Caco-2 (cell line): ENCODE results near the gene SEMA4D. TPM values are rescaled to one million over a fixed set of nuclear protein-coding genes. Genes with fewer than 3 reads are reported as not detected.

Experiments
- BruUV-seq: library from RNA; stranded (reverse); fragments of 400-500 nt; replicated peaks from 2 replicates; lab custom pipeline; 2021; lab: Mats Ljungman, UMichigan
- CTCF ChIA-PET: fragments of 300-600 bp; sonication (Branson Sonifier 250); formaldehyde crosslinking; loops from one replicate; lab custom pipeline; 2022; ENCODE audit warnings: antibody characterized with exemption; lab: Charles Lee
- POLR2A ChIA-PET: fragments of 300-600 bp; sonication (Branson Sonifier 250); formaldehyde crosslinking; loops from one replicate; lab custom pipeline; 2022; ENCODE audit warnings: antibody characterized with exemption; lab: Charles Lee
- DNase-seq, 2 experiments: peaks; one replicate each; pipeline versions ENCODE4 v3.0.0 to v3.0.0-alpha.2; 2020 to 2022
- H3K27me3 ChIP-seq: replicated peaks from 2 replicates; pipeline ENCODE4 v1.6.0; 2011; ENCODE audit warnings: low read length; ENCODE audit not compliant: control insufficient read depth, insufficient read depth
- H3K36me3 ChIP-seq: 2 replicates; pipeline ENCODE4 v1.5.1; 2011; ENCODE audit warnings: low read length; ENCODE audit not compliant: control insufficient read depth, insufficient read depth
- H3K4me1 ChIP-seq: fragments of 250-450 bp; sonication (Bioruptor Pico); 2 replicates; pipeline ENCODE4 v1.5.1; 2020; ENCODE audit warnings: mild to moderate bottlenecking
- H3K4me3 ChIP-seq: 2 replicates; pipeline ENCODE4 v1.5.1; 2011; ENCODE audit warnings: low read depth, mild to moderate bottlenecking, control low read depth, low read length
- H3K9me3 ChIP-seq: fragments of 250-450 bp; sonication (Bioruptor Pico); 2 replicates; pipeline ENCODE4 v1.5.1; 2020; ENCODE audit warnings: mild to moderate bottlenecking, moderate library complexity
- H3K27ac Mint-ChIP-seq: one replicate; pipeline ENCODE4 v1.8.0; 2022; ENCODE audit warnings: mixed read lengths; ENCODE audit not compliant: unreplicated experiment
- H3K27me3 Mint-ChIP-seq: one replicate; pipeline ENCODE4 v1.8.0; 2022; ENCODE audit warnings: mixed read lengths; ENCODE audit not compliant: insufficient read depth, unreplicated experiment
- H3K36me3 Mint-ChIP-seq: one replicate; pipeline ENCODE4 v1.8.0; 2022; ENCODE audit warnings: mild to moderate bottlenecking, mixed read lengths; ENCODE audit not compliant: insufficient read depth, unreplicated experiment
- H3K4me1 Mint-ChIP-seq: one replicate; pipeline ENCODE4 v1.8.0; 2022; ENCODE audit warnings: low read depth, mixed read lengths; ENCODE audit not compliant: unreplicated experiment
- H3K4me3 Mint-ChIP-seq: one replicate; pipeline ENCODE4 v1.8.0; 2022; ENCODE audit warnings: mild to moderate bottlenecking, moderate library complexity, mixed read lengths; ENCODE audit not compliant: unreplicated experiment
- H3K9me3 Mint-ChIP-seq: one replicate; pipeline ENCODE4 v1.8.0; 2022; ENCODE audit warnings: mixed read lengths; ENCODE audit not compliant: unreplicated experiment
- CTCF ChIP-seq, 2 experiments: fragments of 200-600 bp in 1 of 2; IDR thresholded peaks; 1 replicate in 1 of 2; 2 replicates in 1 of 2; pipeline versions ENCODE4 v1.5.1 to v1.8.0; 2011 to 2022; ENCODE audit warnings: antibody characterized with exemption in 1 of 2, control low read depth in 1 of 2, inconsistent platforms in 1 of 2, low read depth in 1 of 2, low read length in 1 of 2, mild to moderate bottlenecking in 1 of 2, moderate library complexity in 1 of 2; ENCODE audit not compliant: insufficient read depth in 1 of 2, severe bottlenecking in 1 of 2, unreplicated experiment in 1 of 2
- intact Hi-C: fragments of 100-400 bp; cut with micrococcal nuclease; formaldehyde crosslinking; loops from one replicate; pipeline ENCODE4 v1.10.0; 2022; ENCODE audit not compliant: unreplicated experiment
- total RNA-seq: library from RNA; stranded (reverse); gene quantifications from 2 replicates; pipeline ENCODE4 v1.2.3, GENCODE V29; 2022

Gene SEMA4D
- total RNA-seq, 1 experiment from 2014 or later: 17.1 TPM

DNA sequence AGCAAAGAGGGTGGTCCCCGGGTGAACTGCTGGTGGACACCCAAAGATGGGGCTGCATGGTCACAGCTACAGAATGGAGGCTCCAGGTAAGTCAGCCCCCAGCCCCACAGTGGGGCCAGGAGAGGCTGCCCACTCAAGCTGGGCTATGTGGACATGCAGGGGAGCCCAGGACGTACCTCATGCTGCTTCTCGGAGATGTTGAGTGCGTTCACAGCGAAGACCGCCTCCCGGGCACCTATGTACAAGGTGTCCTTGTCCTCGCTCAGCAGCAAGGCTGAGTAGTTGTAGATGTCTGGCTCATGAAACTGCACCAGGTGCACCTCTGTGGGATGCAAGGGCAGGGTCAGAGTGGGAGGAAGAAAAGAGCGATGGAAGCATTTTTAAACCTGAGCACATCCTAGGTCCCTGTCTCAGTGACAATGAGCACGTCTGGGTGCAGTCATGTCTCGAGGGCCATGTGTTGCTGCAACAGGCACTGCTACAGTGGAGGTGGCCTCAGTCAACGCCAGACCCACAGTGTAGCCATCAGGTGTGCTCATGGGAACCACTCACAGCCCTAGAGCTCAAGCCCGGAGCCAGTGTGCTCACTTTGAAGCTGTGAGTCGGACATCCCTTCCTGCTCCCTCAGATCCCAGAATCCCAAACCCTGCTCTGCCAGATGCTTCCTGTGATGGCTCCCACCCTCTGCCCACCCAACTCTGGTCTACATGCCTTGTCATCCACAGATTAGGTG lies 95.1 kb downstream of the SEMA4D start:
- BruUV-seq: no TSS peak
- ChIA-PET POLR2A (no interaction called here), CTCF (no interaction called here)
- no peaks in the 10 kb centered on the region for H3K4me1 Mint-ChIP-seq
- Histone ChIP-seq H3K27me3 (no peaks in the 10 kb centered on the region), H3K9me3 (no peaks in the 10 kb centered on the region), H3K4me3 (no peak overlapping the region), H3K4me1 (no peaks in the 10 kb centered on the region), H3K36me3 (no peaks in the 10 kb centered on the region)
- H3K4me3 Mint-ChIP-seq: no peak overlapping the region
- no peaks in the 10 kb centered on the region for H3K36me3 Mint-ChIP-seq
- no peak for DNase-seq
- no peaks in the 10 kb centered on the region for H3K9me3 Mint-ChIP-seq
- no peak overlapping the region for H3K27ac Mint-ChIP-seq
- no peak for TF ChIP-seq CTCF (IDR thresholded peaks at IDR 0.05; ENCODE audit: insufficient read depth in 1 of 2, low read depth in 1 of 2, low read length in 1 of 2, severe bottlenecking in 1 of 2, unreplicated experiment in 1 of 2)
- no peaks in the 10 kb centered on the region for H3K27me3 Mint-ChIP-seq
- intact Hi-C loops: no loop called here

- intact Hi-C loops: no loop called here
- no peaks in the 10 kb centered on the region for H3K27me3 Mint-ChIP-seq
- no peak overlapping the region for H3K27ac Mint-ChIP-seq
- H3K4me1 Mint-ChIP-seq: no peaks in the 10 kb centered on the region
- H3K4me1 ChIP-seq: no peaks in the 10 kb centered on the region
- H3K36me3 Mint-ChIP-seq: no peaks in the 10 kb centered on the region
- no peaks in the 10 kb centered on the region for H3K36me3 ChIP-seq
- H3K9me3 Mint-ChIP-seq: no peaks in the 10 kb centered on the region
- no peak for DNase-seq
- no peaks in the 10 kb centered on the region for H3K27me3 ChIP-seq
- TF ChIP-seq CTCF (IDR thresholded peaks at IDR 0.05; ENCODE audit: insufficient read depth in 1 of 2, low read depth in 1 of 2, low read length in 1 of 2, severe bottlenecking in 1 of 2, unreplicated experiment in 1 of 2): no peak
- no peaks in the 10 kb centered on the region for H3K9me3 ChIP-seq
- H3K4me3 ChIP-seq: no peak overlapping the region
- ChIA-PET CTCF (no interaction called here), POLR2A (no interaction called here)
- H3K4me3 Mint-ChIP-seq: no peak overlapping the region
- no TSS peak for BruUV-seq
Measured at GRCh38 chr9:89400403-89401116, 97.4 kb downstream of the SEMA4D start.

GRCh38 chr9:89398621-89399020 lies 99.3 kb downstream of the SEMA4D start:
- no peak overlapping the region for H3K4me3 Mint-ChIP-seq
- no peak for TF ChIP-seq CTCF (IDR thresholded peaks at IDR 0.05; ENCODE audit: insufficient read depth in 1 of 2, low read depth in 1 of 2, low read length in 1 of 2, severe bottlenecking in 1 of 2, unreplicated experiment in 1 of 2)
- H3K36me3 ChIP-seq: no peaks in the 10 kb centered on the region
- H3K4me3 ChIP-seq: no peak overlapping the region
- no peaks in the 10 kb centered on the region for H3K4me1 Mint-ChIP-seq
- H3K27me3 Mint-ChIP-seq: no peaks in the 10 kb centered on the region
- no peaks in the 10 kb centered on the region for H3K4me1 ChIP-seq
- no peaks in the 10 kb centered on the region for H3K9me3 ChIP-seq
- POLR2A ChIA-PET: no interaction called here
- no TSS peak for BruUV-seq
- H3K27me3 ChIP-seq: no peaks in the 10 kb centered on the region
- no peak overlapping the region for H3K27ac Mint-ChIP-seq
- CTCF ChIA-PET: no interaction called here
- intact Hi-C loops: no loop called here
- DNase-seq: no peak
- no peaks in the 10 kb centered on the region for H3K36me3 Mint-ChIP-seq
- H3K9me3 Mint-ChIP-seq: no peaks in the 10 kb centered on the region
